HG03571 (cell line): ENCODE results near the gene ORM2.
"Not testable (repeated sequence)": the region's sequence is repeated elsewhere in the genome, so short reads cannot be mapped to it uniquely, and the experiment has no call there.

Experiments
- ATAC-seq: cut with Tn5 transposase; IDR thresholded peaks from one replicate; pipeline ENCODE4 v1.9.1; 2021; ENCODE audit not compliant: unreplicated experiment

The ORM2 gene

GRCh38 chr9:114330636-114331035 lies 967 bp downstream of the ORM2 start:
- no peak for ATAC-seq

GRCh38 chr9:114331229-114332195 lies 1.8 kb downstream of the ORM2 start:
- ATAC-seq: not testable (repeated sequence)

- not testable (repeated sequence) for ATAC-seq
Measured at GRCh38 chr9:114332474-114333040, 2.9 kb downstream of the ORM2 start.

- not testable (repeated sequence) for ATAC-seq
Measured at GRCh38 chr9:114333718-114334117, 4.0 kb downstream of the ORM2 start.

- ATAC-seq: no peak
Measured at GRCh38 chr9:114334490-114334889, 4.8 kb downstream of the ORM2 start.

GRCh38 chr9:114335745-114336144 lies 6.1 kb downstream of the ORM2 start:
- ATAC-seq: no peak

- ATAC-seq: no peak
Measured at GRCh38 chr9:114336157-114336556, 6.5 kb downstream of the ORM2 start.

GRCh38 chr9:114336699-114337395 lies 7.2 kb downstream of the ORM2 start:
- no peak for ATAC-seq

- no peak for ATAC-seq
Measured at GRCh38 chr9:114338187-114338586, 8.5 kb downstream of the ORM2 start.

- ATAC-seq: no peak
Measured at GRCh38 chr9:114339130-114339908, 9.7 kb downstream of the ORM2 start.

GRCh38 chr9:114341152-114341830 lies 11.6 kb downstream of the ORM2 start:
- no peak for ATAC-seq

GRCh38 chr9:114341991-114342390 lies 12.3 kb downstream of the ORM2 start:
- ATAC-seq: no peak

GRCh38 chr9:114342755-114343440 lies 13.2 kb downstream of the ORM2 start:
- ATAC-seq: no peak

- ATAC-seq: no peak
Measured at GRCh38 chr9:114343471-114344187, 14.0 kb downstream of the ORM2 start.

GRCh38 chr9:114344188-114344566 lies 14.5 kb downstream of the ORM2 start:
- no peak for ATAC-seq

GRCh38 chr9:114344692-114345091 lies 15.0 kb downstream of the ORM2 start:
- no peak for ATAC-seq

GRCh38 chr9:114345493-114346065 lies 15.9 kb downstream of the ORM2 start:
- no peak for ATAC-seq

GRCh38 chr9:114346146-114346545 lies 16.5 kb downstream of the ORM2 start:
- no peak for ATAC-seq

- no peak for ATAC-seq
Measured at GRCh38 chr9:114347675-114348074, 18.0 kb downstream of the ORM2 start.
